Measurements from ENCODE around the gene APLF. TPM values are rescaled to one million over a fixed set of nuclear protein-coding genes. Genes with fewer than 3 reads are reported as not detected.

APLF gene
- total and polyA plus RNA-seq, 2 of the 8 experiments (the other 6 are each of a cell fraction or from before 2014, with no cell fraction given), result 4.4 to 7.3 TPM

- Histone ChIP-seq H3K14ac (ENCODE audit: insufficient read length) (no peak overlapping the region), H2BK12ac (ENCODE audit: low read depth, low read length) (no peak overlapping the region), H3K23me2 (ENCODE audit: low read depth, low read length) (no peaks in the 10 kb centered on the region), H2AFZ (ENCODE audit: low read length) (no peak overlapping the region), H3K4me2 (ENCODE audit: insufficient read depth in 1 of 2, low read depth in 2 of 2, low read length in 2 of 2) (no peak overlapping the region), H3K79me1 (ENCODE audit: low read depth, low read length) (peaks cover 6% of the 10 kb centered on the region; the same call in 1 of the 2 replicates), H3K4me3 (ENCODE audit: extremely low read depth in 1 of 4, insufficient read depth in 2 of 4, low read depth in 3 of 4, low read length in 4 of 4) (no peak overlapping the region), H3K4ac (replicated peaks; ENCODE audit: insufficient read length, low read depth, low read length) (no peak overlapping the region), H3K27me3 (replicated peaks in 1 of 4; ENCODE audit: control insufficient read depth in 3 of 4, extremely low read depth in 1 of 4, insufficient read depth in 3 of 4, low read length in 3 of 4) (no peaks in the 10 kb centered on the region), H2BK20ac (ENCODE audit: low read length) (no peak overlapping the region), H3K79me2 (ENCODE audit: control insufficient read depth in 1 of 2, insufficient read depth in 2 of 2, low read length in 2 of 2) (peaks cover 0 to 11% of the 10 kb centered on the region in 2 experiments; a peak in 1 of 4 replicates), H2BK120ac (replicated peaks; ENCODE audit: low read depth, low read length) (no peak overlapping the region), H3K18ac (ENCODE audit: extremely low read depth, low read length) (no peak overlapping the region), H3K9ac (replicated peaks in 1 of 4; ENCODE audit: extremely low read depth in 1 of 4, low read depth in 3 of 4, low read length in 3 of 4) (no peak overlapping the region), H4K91ac (replicated peaks; ENCODE audit: insufficient read length, low read length) (no peak overlapping the region), H3K36me3 (ENCODE audit: control insufficient read depth in 2 of 4, insufficient read depth in 4 of 4, low read length in 3 of 4) (no peaks in the 10 kb centered on the region), H3K9me3 (ENCODE audit: insufficient read depth in 2 of 2, low read depth in 1 of 2, low read length in 1 of 2) (no peaks in the 10 kb centered on the region), H2AK5ac (ENCODE audit: low read depth, low read length) (no peak overlapping the region), H3K23ac (ENCODE audit: insufficient read length) (no peak overlapping the region), H4K5ac (ENCODE audit: insufficient read length, low read depth, low read length) (no peak overlapping the region), H4K8ac (ENCODE audit: extremely low read depth, insufficient read depth, low read length) (no peak overlapping the region), H3K27ac (ENCODE audit: low read depth, low read length) (no peak overlapping the region), H3K4me1 (replicated peaks in 1 of 4; ENCODE audit: control insufficient read depth in 3 of 4, insufficient read depth in 4 of 4, low read length in 3 of 4) (0 out of 7 replicates have a peak, but pooled peaks cover 0 to 3% (median 0%) of the 10 kb centered on the region in 4 experiments), H4K20me1 (replicated peaks in 1 of 2; ENCODE audit: control insufficient read depth in 1 of 2, insufficient read depth in 2 of 2, low read length in 2 of 2) (peaks cover 0 to 1% of the 10 kb centered on the region in 2 experiments), H2BK15ac (ENCODE audit: low read length) (no peak overlapping the region), H2BK5ac (ENCODE audit: low read depth, low read length) (no peak overlapping the region), H3K56ac (replicated peaks; ENCODE audit: insufficient read length, low read depth, low read length) (no peak overlapping the region)
- DNase-seq (ENCODE audit: low read depth in 1 of 2, low spot score in 2 of 2) (no peak), FAIRE-seq (no peak)
- POLR2A ChIA-PET (ENCODE audit: partially characterized antibody), result interaction anchor here (1.1 kb wide), 1 partner anchor 15 kb away, joined by 4 read pairs; no protein-coding TSS in a partner anchor
- CTCF ChIA-PET (ENCODE audit: partially characterized antibody), result interaction anchor here (1.6 to 1.7 kb wide), 2 partner anchors 9 to 116 kb away, joined by 4 to 6 read pairs; no protein-coding TSS in a partner anchor
- WGBS, 2 experiments (ENCODE audit: extremely low coverage in 1 of 2, insufficient coverage in 1 of 2, insufficient read length in 1 of 2, insufficient replicate concordance in 2 of 2, low coverage in 1 of 2, low lambda C conversion rate in 2 of 2, missing lambda C conversion rate in 1 of 2), result 80% methylated on average over 1 of the region's 1 CpG; no CpG with 5 or more reads in 1 of the 2 experiments
- TF ChIP-seq JUND (IDR thresholded peaks at IDR 0.05; ENCODE audit: low read length), result no peak
- no peak for TF ChIP-seq RBBP5 (IDR thresholded peaks at IDR 0.05; ENCODE audit: borderline replicate concordance, low read depth, low read length)
- TF ChIP-seq SP2 (IDR thresholded peaks at IDR 0.05; ENCODE audit: low read length), result no peak
- no peak for TF ChIP-seq MAX (IDR thresholded peaks at IDR 0.05)
- TF ChIP-seq GTF2F1 (IDR thresholded peaks at IDR 0.05; ENCODE audit: borderline replicate concordance, low read depth, low read length), result no peak
- TF ChIP-seq SP4 (IDR thresholded peaks at IDR 0.05; ENCODE audit: low read length), result no peak
- TF ChIP-seq MAFK (IDR thresholded peaks at IDR 0.05; ENCODE audit: low read depth, low read length), result no peak
- TF ChIP-seq RAD21 (IDR thresholded peaks at IDR 0.05 in 1 of 2, conservative IDR thresholded peaks at IDR 0.05 in 1 of 2; ENCODE audit: low read depth in 2 of 2, low read length in 2 of 2), result no peak
- no peak for TF ChIP-seq POLR2AphosphoS5 (IDR thresholded peaks at IDR 0.05; ENCODE audit: low read depth, low read length)
- no peak for TF ChIP-seq ASH2L (IDR thresholded peaks at IDR 0.05; ENCODE audit: low read length)
- no peak for TF ChIP-seq CREB1 (IDR thresholded peaks at IDR 0.05)
- no peak for TF ChIP-seq CTBP2 (IDR thresholded peaks at IDR 0.05; ENCODE audit: borderline replicate concordance, insufficient read depth, insufficient read length, low read length)
- no peak for TF ChIP-seq SP1 (IDR thresholded peaks at IDR 0.05; ENCODE audit: low read depth, low read length)
- no peak for TF ChIP-seq CHD1 (IDR thresholded peaks at IDR 0.05; ENCODE audit: low read depth, low read length)
- TF ChIP-seq RNF2 (IDR thresholded peaks at IDR 0.05; ENCODE audit: borderline replicate concordance, low read depth, low read length, missing control alignments, poor library complexity, severe bottlenecking), result no peak
Observed at GRCh38 chr2:68478688-68479087, 11.3 kb downstream of the APLF start.
